Neural cell (in vitro differentiated cells): ENCODE results near the gene MINDY4B. TPM values are rescaled to one million over a fixed set of nuclear protein-coding genes. Genes with fewer than 3 reads are reported as not detected.

Experiments
- H2AFZ ChIP-seq: fragments of 200-600, 300-800 bp; sonication (generic), shearing (Covaris generic); 2 replicates; pipeline ENCODE4 v1.6.0; 2014; ENCODE audit warnings: low read depth, mild to moderate bottlenecking, antibody characterized with exemption, low read length, moderate library complexity
- H3F3A ChIP-seq: fragments of 200-600 bp; shearing (Covaris generic); 2 replicates; pipeline ENCODE4 v1.6.1; 2016; ENCODE audit warnings: mild to moderate bottlenecking, moderate library complexity, mixed read lengths, antibody characterized with exemption, low read length; ENCODE audit not compliant: insufficient read depth, poor library complexity, severe bottlenecking
- H3K27ac ChIP-seq: fragments of 200-600, 300-800 bp; sonication (generic), shearing (Covaris generic); 2 replicates; pipeline ENCODE4 v1.5.1; 2014; ENCODE audit warnings: mild to moderate bottlenecking, low read length, moderate library complexity
- H3K27me3 ChIP-seq: fragments of 300-800, 200-600 bp; sonication (generic), shearing (Covaris generic); 2 replicates; pipeline ENCODE4 v1.6.0; 2014; ENCODE audit warnings: mild to moderate bottlenecking, low read depth, low read length, moderate library complexity; ENCODE audit not compliant: insufficient read depth
- H3K36me3 ChIP-seq: fragments of 300-800, 200-600 bp; sonication (generic), shearing (Covaris generic); 2 replicates; pipeline ENCODE4 v1.5.1; 2014; ENCODE audit warnings: mild to moderate bottlenecking, antibody characterized with exemption, low read length, moderate library complexity; ENCODE audit not compliant: insufficient read depth
- H3K4me2 ChIP-seq: fragments of 300-800, 200-600 bp; sonication (generic), shearing (Covaris generic); 2 replicates; pipeline ENCODE4 v1.6.0; 2014; ENCODE audit warnings: mild to moderate bottlenecking, low read length
- H3K4me3 ChIP-seq: fragments of 300-800, 200-600 bp; sonication (generic), shearing (Covaris generic); 2 replicates; pipeline ENCODE4 v1.5.1; 2014; ENCODE audit warnings: mild to moderate bottlenecking, low read length, moderate library complexity
- H3K79me2 ChIP-seq: fragments of 200-600 bp; shearing (Covaris generic); replicated peaks from 2 replicates; pipeline ENCODE4 v1.6.0; 2014; ENCODE audit warnings: mild to moderate bottlenecking, low read length, moderate library complexity; ENCODE audit not compliant: insufficient read depth
- H3K9ac ChIP-seq: fragments of 300-800, 200-600 bp; sonication (generic), shearing (Covaris generic); 2 replicates; pipeline ENCODE4 v1.6.1; 2016; ENCODE audit warnings: mild to moderate bottlenecking, low read length, mixed read lengths
- H3K9me2 ChIP-seq: fragments of 200-600 bp; shearing (Covaris generic); 2 replicates; pipeline ENCODE4 v1.6.1; 2016; ENCODE audit warnings: mild to moderate bottlenecking, low read length, mixed read lengths; ENCODE audit not compliant: insufficient read depth
- H3K9me3 ChIP-seq: fragments of 200-600, 300-800 bp; sonication (generic), shearing (Covaris generic); 2 replicates; pipeline ENCODE4 v1.6.1; 2016; ENCODE audit warnings: mild to moderate bottlenecking, mixed run types, low read length, moderate library complexity, mixed read lengths
- H4K20me1 ChIP-seq: fragments of 200-600 bp; shearing (Covaris generic); 2 replicates; pipeline ENCODE4 v1.6.1; 2016; ENCODE audit warnings: mild to moderate bottlenecking, mixed run types; ENCODE audit not compliant: insufficient read depth
- EP300 ChIP-seq: fragments of 450-650 bp; conservative IDR thresholded peaks from 2 replicates; pipeline ENCODE4 v1.6.1; 2014; ENCODE audit warnings: antibody characterized with exemption, mild to moderate bottlenecking, moderate library complexity; ENCODE audit not compliant: poor library complexity, severe bottlenecking
- EZH2 ChIP-seq: fragments of 200-600, 300-800 bp; shearing (Covaris generic), sonication (generic); IDR thresholded peaks from 2 replicates; pipeline ENCODE4 v1.6.1; 2014; ENCODE audit warnings: antibody characterized with exemption, low read length, borderline replicate concordance, mild to moderate bottlenecking; ENCODE audit not compliant: insufficient read depth, poor library complexity, severe bottlenecking
- MXI1 ChIP-seq: fragments of 450-650 bp; conservative IDR thresholded peaks from 2 replicates; pipeline ENCODE4 v1.6.1; 2014; ENCODE audit warnings: antibody characterized with exemption, mild to moderate bottlenecking; ENCODE audit not compliant: poor library complexity, severe bottlenecking
- POLR2AphosphoS5 ChIP-seq: IDR thresholded peaks from 2 replicates; pipeline ENCODE4 v1.6.1; 2012
- RAD21 ChIP-seq: fragments of 450-650 bp; conservative IDR thresholded peaks from 2 replicates; pipeline ENCODE4 v1.6.1; 2014; ENCODE audit warnings: antibody characterized with exemption, mild to moderate bottlenecking, moderate library complexity
- SMC3 ChIP-seq: fragments of 450-650 bp; conservative IDR thresholded peaks from 2 replicates; pipeline ENCODE4 v1.6.1; 2014; ENCODE audit warnings: antibody characterized with exemption, mild to moderate bottlenecking, moderate library complexity; ENCODE audit not compliant: poor library complexity
- TAF1 ChIP-seq: IDR thresholded peaks from 2 replicates; pipeline ENCODE4 v1.6.1; 2012; ENCODE audit warnings: low read depth
- polyA plus RNA-seq: library from polyadenylated mRNA; depleted of rRNA; stranded (reverse); fragments of >200 nt; gene quantifications from 2 replicates; pipeline ENCODE4 v1.2.3, GENCODE V29; 2014
- TF ChIP-seq, protein P1 (sequence below): IDR thresholded peaks from 2 replicates; pipeline ENCODE4 v1.6.1; 2012; ENCODE audit warnings: borderline replicate concordance
- TF ChIP-seq, protein P2 (sequence below): fragments of 450-650 bp; IDR thresholded peaks from 2 replicates; pipeline ENCODE4 v1.5.1; 2014; ENCODE audit warnings: antibody characterized with exemption, mild to moderate bottlenecking, moderate library complexity; ENCODE audit not compliant: poor library complexity, severe bottlenecking

Gene MINDY4B
- polyA plus RNA-seq, 1 donor from 2014 or later, result not detected

GRCh38 chr3:150921209-150921608 is 16.0 kb upstream of the MINDY4B start:
- H3K79me2 ChIP-seq, result no peaks in the 10 kb centered on the region
- H3K27ac ChIP-seq, result no peak overlapping the region
- H3F3A ChIP-seq, result no peaks in the 10 kb centered on the region
- no peaks in the 10 kb centered on the region for H3K36me3 ChIP-seq
- H3K4me2 ChIP-seq, result no peak overlapping the region
- H3K4me3 ChIP-seq, result no peak overlapping the region
- H3K9ac ChIP-seq, result no peak overlapping the region
- no peaks in the 10 kb centered on the region for H3K9me2 ChIP-seq
- H3K9me3 ChIP-seq, result no peaks in the 10 kb centered on the region
- TF ChIP-seq, protein P1, sequence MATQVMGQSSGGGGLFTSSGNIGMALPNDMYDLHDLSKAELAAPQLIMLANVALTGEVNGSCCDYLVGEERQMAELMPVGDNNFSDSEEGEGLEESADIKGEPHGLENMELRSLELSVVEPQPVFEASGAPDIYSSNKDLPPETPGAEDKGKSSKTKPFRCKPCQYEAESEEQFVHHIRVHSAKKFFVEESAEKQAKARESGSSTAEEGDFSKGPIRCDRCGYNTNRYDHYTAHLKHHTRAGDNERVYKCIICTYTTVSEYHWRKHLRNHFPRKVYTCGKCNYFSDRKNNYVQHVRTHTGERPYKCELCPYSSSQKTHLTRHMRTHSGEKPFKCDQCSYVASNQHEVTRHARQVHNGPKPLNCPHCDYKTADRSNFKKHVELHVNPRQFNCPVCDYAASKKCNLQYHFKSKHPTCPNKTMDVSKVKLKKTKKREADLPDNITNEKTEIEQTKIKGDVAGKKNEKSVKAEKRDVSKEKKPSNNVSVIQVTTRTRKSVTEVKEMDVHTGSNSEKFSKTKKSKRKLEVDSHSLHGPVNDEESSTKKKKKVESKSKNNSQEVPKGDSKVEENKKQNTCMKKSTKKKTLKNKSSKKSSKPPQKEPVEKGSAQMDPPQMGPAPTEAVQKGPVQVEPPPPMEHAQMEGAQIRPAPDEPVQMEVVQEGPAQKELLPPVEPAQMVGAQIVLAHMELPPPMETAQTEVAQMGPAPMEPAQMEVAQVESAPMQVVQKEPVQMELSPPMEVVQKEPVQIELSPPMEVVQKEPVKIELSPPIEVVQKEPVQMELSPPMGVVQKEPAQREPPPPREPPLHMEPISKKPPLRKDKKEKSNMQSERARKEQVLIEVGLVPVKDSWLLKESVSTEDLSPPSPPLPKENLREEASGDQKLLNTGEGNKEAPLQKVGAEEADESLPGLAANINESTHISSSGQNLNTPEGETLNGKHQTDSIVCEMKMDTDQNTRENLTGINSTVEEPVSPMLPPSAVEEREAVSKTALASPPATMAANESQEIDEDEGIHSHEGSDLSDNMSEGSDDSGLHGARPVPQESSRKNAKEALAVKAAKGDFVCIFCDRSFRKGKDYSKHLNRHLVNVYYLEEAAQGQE, result no peak
- TF ChIP-seq MXI1 (no peak), RAD21 (no peak), EP300 (no peak), SMC3 (no peak), POLR2AphosphoS5 (no peak), EZH2 (no peak), TAF1 (no peak)
- TF ChIP-seq, protein P2, sequence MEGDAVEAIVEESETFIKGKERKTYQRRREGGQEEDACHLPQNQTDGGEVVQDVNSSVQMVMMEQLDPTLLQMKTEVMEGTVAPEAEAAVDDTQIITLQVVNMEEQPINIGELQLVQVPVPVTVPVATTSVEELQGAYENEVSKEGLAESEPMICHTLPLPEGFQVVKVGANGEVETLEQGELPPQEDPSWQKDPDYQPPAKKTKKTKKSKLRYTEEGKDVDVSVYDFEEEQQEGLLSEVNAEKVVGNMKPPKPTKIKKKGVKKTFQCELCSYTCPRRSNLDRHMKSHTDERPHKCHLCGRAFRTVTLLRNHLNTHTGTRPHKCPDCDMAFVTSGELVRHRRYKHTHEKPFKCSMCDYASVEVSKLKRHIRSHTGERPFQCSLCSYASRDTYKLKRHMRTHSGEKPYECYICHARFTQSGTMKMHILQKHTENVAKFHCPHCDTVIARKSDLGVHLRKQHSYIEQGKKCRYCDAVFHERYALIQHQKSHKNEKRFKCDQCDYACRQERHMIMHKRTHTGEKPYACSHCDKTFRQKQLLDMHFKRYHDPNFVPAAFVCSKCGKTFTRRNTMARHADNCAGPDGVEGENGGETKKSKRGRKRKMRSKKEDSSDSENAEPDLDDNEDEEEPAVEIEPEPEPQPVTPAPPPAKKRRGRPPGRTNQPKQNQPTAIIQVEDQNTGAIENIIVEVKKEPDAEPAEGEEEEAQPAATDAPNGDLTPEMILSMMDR, result no peak
- H3K27me3 ChIP-seq, result no peaks in the 10 kb centered on the region
- H2AFZ ChIP-seq, result no peak overlapping the region
- no peaks in the 10 kb centered on the region for H4K20me1 ChIP-seq

DNA sequence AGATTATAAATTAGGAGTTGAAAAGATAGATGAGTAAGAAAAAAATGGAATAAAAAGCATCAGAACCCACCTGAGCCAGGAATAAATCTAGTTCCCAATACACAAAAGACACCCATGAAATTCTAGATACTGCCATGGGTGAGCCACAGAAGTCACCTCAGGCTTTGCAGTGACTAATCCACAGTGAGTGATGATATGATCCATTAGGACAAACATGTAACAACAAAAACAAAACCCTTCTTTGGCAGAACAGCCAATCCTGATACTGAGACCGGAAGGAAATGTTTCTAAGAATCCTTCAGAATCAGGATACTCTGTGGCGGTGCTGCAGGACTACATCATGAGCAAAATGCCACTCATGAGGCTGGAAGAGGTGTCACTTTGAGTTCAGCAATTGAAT is 15.0 kb upstream of the MINDY4B start:
- TF ChIP-seq EP300 (peak; percentile 17), MXI1 (no peak)
- no peaks in the 10 kb centered on the region for H3K9me2 ChIP-seq
- no peaks in the 10 kb centered on the region for H3F3A ChIP-seq
- no peak overlapping the region for H2AFZ ChIP-seq
- H4K20me1 ChIP-seq, result no peaks in the 10 kb centered on the region
- no peaks in the 10 kb centered on the region for H3K9me3 ChIP-seq
- no peaks in the 10 kb centered on the region for H3K27me3 ChIP-seq
- no peak overlapping the region for H3K4me2 ChIP-seq
- H3K27ac ChIP-seq, result peak overlapping the region; percentile 14
- H3K79me2 ChIP-seq, result no peaks in the 10 kb centered on the region
- peak overlapping the region; percentile 3 for H3K9ac ChIP-seq
- no peak overlapping the region for H3K4me3 ChIP-seq
- H3K36me3 ChIP-seq, result no peaks in the 10 kb centered on the region

- H3K4me3 ChIP-seq, result no peak overlapping the region
- no peaks in the 10 kb centered on the region for H3F3A ChIP-seq
- peak overlapping the region; percentile 3 for H3K27ac ChIP-seq
- H3K9me3 ChIP-seq, result no peaks in the 10 kb centered on the region
- no peaks in the 10 kb centered on the region for H3K36me3 ChIP-seq
- H4K20me1 ChIP-seq, result no peaks in the 10 kb centered on the region
- H3K9me2 ChIP-seq, result no peaks in the 10 kb centered on the region
- no peaks in the 10 kb centered on the region for H3K79me2 ChIP-seq
- TF ChIP-seq SMC3 (no peak), MXI1 (no peak), EP300 (no peak), POLR2AphosphoS5 (no peak), EZH2 (no peak), TAF1 (no peak), RAD21 (no peak)
- TF ChIP-seq, protein P2, result no peak
- TF ChIP-seq, protein P1, result no peak
- no peak overlapping the region for H3K9ac ChIP-seq
- no peak overlapping the region for H2AFZ ChIP-seq
- no peak overlapping the region for H3K4me2 ChIP-seq
- H3K27me3 ChIP-seq, result no peaks in the 10 kb centered on the region
These were observed 12.7 kb upstream of the MINDY4B start for GRCh38 chr3:150917951-150918350.
